ENCODE data around the gene SNORC.
"Not testable (repeated sequence)": the region's sequence is repeated elsewhere in the genome, so short reads cannot be mapped to it uniquely, and the experiment has no call there.

Gene SNORC

GRCh38 chr2:232896720-232897597, 26.9 kb downstream of the SNORC start:
- no peak for DNase-seq (ENCODE audit: low spot score)

GRCh38 chr2:232897598-232898408, 27.7 kb downstream of the SNORC start:
- DNase-seq (ENCODE audit: low spot score): no peak

- peak; percentile 42 for DNase-seq (ENCODE audit: low spot score)
These were observed 28.8 kb downstream of the SNORC start for GRCh38 chr2:232898592-232899543.

GRCh38 chr2:232900811-232901735, 31.0 kb downstream of the SNORC start:
- DNase-seq (ENCODE audit: low spot score): no peak

GRCh38 chr2:232901736-232902578, 31.9 kb downstream of the SNORC start:
- peak; percentile 95 for DNase-seq (ENCODE audit: low spot score)

- no peak for DNase-seq (ENCODE audit: low spot score)
These were observed 33.9 kb downstream of the SNORC start for GRCh38 chr2:232903989-232904388.

- not testable (repeated sequence) for DNase-seq (ENCODE audit: low spot score)
These were observed 37.0 kb downstream of the SNORC start for GRCh38 chr2:232906867-232907717.

GRCh38 chr2:232907718-232908085, 37.6 kb downstream of the SNORC start:
- DNase-seq (ENCODE audit: low spot score): not testable (repeated sequence)

- no peak for DNase-seq (ENCODE audit: low spot score)
These were observed 38.6 kb downstream of the SNORC start for GRCh38 chr2:232908695-232909094.

- no peak for DNase-seq (ENCODE audit: low spot score)
These were observed 40.3 kb downstream of the SNORC start for GRCh38 chr2:232910376-232910775.

GRCh38 chr2:232911712-232912277, 41.7 kb downstream of the SNORC start:
- DNase-seq (ENCODE audit: low spot score): no peak

GRCh38 chr2:232913903-232914302, 43.8 kb downstream of the SNORC start:
- DNase-seq (ENCODE audit: low spot score): no peak

GRCh38 chr2:232919141-232919540, 49.1 kb downstream of the SNORC start:
- no peak for DNase-seq (ENCODE audit: low spot score)

GRCh38 chr2:232920055-232920454, 50.0 kb downstream of the SNORC start:
- DNase-seq (ENCODE audit: low spot score): no peak

GRCh38 chr2:232920760-232921159, 50.7 kb downstream of the SNORC start:
- DNase-seq (ENCODE audit: low spot score): no peak

- DNase-seq (ENCODE audit: low spot score): no peak
These were observed 54.4 kb downstream of the SNORC start for GRCh38 chr2:232924433-232924832.

GRCh38 chr2:232925153-232925820, 55.2 kb downstream of the SNORC start:
- DNase-seq (ENCODE audit: low spot score): no peak

- DNase-seq (ENCODE audit: low spot score): no peak
These were observed 55.7 kb downstream of the SNORC start for GRCh38 chr2:232925821-232926156.
